ENCODE results near the gene PPP1R3F.
"Not testable (repeated sequence)": the region's sequence is repeated elsewhere in the genome, so short reads cannot be mapped to it uniquely, and the experiment has no call there.

The PPP1R3F gene

DNA sequence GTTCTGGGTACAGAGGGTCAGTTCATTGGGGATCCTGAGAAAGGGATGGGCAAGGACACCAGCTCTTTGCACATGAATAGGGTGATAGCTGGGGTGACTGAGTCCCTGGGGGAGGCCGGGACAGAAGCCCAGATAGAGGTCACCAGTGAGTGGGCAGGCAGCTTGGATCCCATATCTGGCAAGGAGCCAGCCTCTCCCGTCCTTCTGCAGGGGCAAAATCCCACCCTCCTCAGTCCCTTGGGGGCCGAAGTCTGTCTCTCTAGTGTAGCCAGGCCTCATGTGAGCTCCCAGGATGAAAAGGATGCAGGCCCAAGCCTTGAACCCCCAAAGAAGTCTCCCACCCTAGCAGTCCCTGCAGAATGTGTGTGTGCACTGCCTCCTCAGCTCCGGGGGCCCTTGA lies 17.0 kb downstream of the PPP1R3F start:
- ATAC-seq (replicated peaks; ENCODE audit: extremely low read depth, poor library complexity, severe bottlenecking) (no peak), DNase-seq (ENCODE audit: low spot score in 2 of 2) (no peak)
- H3K36me3 Mint-ChIP-seq (ENCODE audit: insufficient read depth) = peaks cover 4% of the 10 kb centered on the region
- H3K27ac Mint-ChIP-seq (ENCODE audit: low read depth) = no peak overlapping the region
- H3K9me3 Mint-ChIP-seq = no peaks in the 10 kb centered on the region
- H3K27me3 Mint-ChIP-seq = no peaks in the 10 kb centered on the region
- peaks cover 22% of the 10 kb centered on the region for H3K4me1 Mint-ChIP-seq
- no peak overlapping the region for H3K4me3 Mint-ChIP-seq

DNA sequence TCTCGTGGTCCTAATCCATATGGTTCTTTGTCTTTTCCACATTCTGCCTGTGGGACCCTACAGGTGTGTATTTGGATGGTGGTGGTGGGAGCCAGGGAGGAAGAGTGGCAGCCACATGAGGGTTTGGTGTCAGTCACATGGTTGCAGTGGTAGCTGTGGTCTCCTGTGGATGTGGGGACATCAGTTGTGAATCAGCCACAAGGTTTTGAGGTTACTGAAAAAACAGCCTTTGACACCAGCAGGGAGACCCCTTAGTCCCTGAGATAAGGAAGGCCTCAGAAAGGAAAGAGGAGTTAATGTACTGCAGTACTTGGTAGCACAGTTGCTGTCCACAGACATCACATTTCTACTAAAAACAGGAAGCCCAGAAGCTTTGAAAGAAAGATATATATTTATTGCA lies 18.1 kb downstream of the PPP1R3F start:
- H3K4me1 Mint-ChIP-seq = peaks cover 23% of the 10 kb centered on the region
- no peak overlapping the region for H3K27ac Mint-ChIP-seq (ENCODE audit: low read depth)
- no peak overlapping the region for H3K4me3 Mint-ChIP-seq
- ATAC-seq (replicated peaks; ENCODE audit: extremely low read depth, poor library complexity, severe bottlenecking) = no peak
- H3K27me3 Mint-ChIP-seq = no peaks in the 10 kb centered on the region
- no peak for DNase-seq (ENCODE audit: low spot score in 2 of 2)
- H3K9me3 Mint-ChIP-seq = no peaks in the 10 kb centered on the region
- peaks cover 4% of the 10 kb centered on the region for H3K36me3 Mint-ChIP-seq (ENCODE audit: insufficient read depth)

DNA sequence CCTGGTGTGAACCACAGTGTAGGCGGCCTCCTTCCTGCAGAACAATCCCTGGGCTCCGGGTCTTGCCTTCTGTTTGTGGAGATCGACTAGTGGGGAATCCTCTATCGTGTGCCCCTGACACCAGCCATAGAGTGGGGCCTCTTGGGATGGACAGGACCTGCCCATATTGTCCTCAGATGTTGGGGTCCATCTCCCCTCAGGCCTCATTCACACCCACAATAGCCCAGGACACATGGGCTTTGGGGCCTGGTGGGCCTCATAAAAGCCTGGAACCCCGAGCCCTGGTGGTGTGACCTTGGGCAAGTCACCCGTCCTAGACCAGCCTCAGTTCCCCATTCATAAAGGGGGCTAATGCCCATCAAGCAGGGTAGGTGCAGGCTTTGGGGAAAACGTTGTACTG lies 20.6 kb downstream of the PPP1R3F start:
- ATAC-seq (replicated peaks; ENCODE audit: extremely low read depth, poor library complexity, severe bottlenecking) (no peak), DNase-seq (ENCODE audit: low spot score in 2 of 2) (no peak)
- H3K36me3 Mint-ChIP-seq (ENCODE audit: insufficient read depth) = no peaks in the 10 kb centered on the region
- H3K27me3 Mint-ChIP-seq = no peaks in the 10 kb centered on the region
- H3K4me3 Mint-ChIP-seq = no peak overlapping the region
- peaks cover 23% of the 10 kb centered on the region for H3K4me1 Mint-ChIP-seq
- H3K27ac Mint-ChIP-seq (ENCODE audit: low read depth) = no peak overlapping the region
- no peaks in the 10 kb centered on the region for H3K9me3 Mint-ChIP-seq

DNA sequence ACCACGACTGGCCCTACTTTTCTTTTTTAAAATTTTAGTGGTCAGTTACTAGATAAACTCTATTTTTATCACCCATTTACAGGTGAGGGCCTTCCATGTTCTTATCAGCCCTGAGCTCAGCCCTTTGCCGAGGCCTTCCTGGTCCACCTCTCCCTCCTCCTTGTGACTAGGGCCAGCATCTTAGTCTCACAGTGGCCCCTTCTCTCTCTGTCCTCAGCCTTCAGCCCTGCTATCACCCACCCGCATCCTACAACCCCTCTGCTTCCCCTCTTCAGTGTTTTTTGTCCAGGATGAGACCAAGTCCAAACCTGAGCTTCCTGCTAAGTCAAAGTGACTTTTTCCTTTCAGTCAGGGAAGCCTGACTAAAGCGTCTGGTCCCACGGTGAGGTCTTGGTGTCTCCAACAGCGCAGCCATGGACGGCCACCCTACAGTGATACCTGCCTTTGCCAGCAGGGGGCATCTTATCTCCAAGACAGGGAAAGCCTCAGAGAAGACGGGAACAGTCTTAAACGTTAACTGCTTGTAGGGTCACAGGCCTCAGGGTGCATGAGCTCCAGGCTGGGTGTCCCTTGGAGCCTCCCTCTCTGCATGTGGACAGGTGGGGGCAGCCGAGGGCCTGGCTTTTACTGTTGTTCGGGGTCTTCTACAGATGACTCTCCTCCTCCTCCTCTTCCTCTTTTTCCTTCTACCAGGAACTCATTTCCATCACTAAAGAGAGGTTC lies 22.2 kb downstream of the PPP1R3F start:
- H3K4me1 Mint-ChIP-seq = peaks cover 23% of the 10 kb centered on the region
- no peaks in the 10 kb centered on the region for H3K9me3 Mint-ChIP-seq
- H3K27ac Mint-ChIP-seq (ENCODE audit: low read depth) = peak overlapping the region; percentile 68
- DNase-seq (ENCODE audit: low spot score in 2 of 2) (peak; percentile 57), ATAC-seq (replicated peaks; ENCODE audit: extremely low read depth, poor library complexity, severe bottlenecking) (peak; percentile 64)
- no peaks in the 10 kb centered on the region for H3K27me3 Mint-ChIP-seq
- H3K36me3 Mint-ChIP-seq (ENCODE audit: insufficient read depth) = no peaks in the 10 kb centered on the region
- H3K4me3 Mint-ChIP-seq = no peak overlapping the region

DNA sequence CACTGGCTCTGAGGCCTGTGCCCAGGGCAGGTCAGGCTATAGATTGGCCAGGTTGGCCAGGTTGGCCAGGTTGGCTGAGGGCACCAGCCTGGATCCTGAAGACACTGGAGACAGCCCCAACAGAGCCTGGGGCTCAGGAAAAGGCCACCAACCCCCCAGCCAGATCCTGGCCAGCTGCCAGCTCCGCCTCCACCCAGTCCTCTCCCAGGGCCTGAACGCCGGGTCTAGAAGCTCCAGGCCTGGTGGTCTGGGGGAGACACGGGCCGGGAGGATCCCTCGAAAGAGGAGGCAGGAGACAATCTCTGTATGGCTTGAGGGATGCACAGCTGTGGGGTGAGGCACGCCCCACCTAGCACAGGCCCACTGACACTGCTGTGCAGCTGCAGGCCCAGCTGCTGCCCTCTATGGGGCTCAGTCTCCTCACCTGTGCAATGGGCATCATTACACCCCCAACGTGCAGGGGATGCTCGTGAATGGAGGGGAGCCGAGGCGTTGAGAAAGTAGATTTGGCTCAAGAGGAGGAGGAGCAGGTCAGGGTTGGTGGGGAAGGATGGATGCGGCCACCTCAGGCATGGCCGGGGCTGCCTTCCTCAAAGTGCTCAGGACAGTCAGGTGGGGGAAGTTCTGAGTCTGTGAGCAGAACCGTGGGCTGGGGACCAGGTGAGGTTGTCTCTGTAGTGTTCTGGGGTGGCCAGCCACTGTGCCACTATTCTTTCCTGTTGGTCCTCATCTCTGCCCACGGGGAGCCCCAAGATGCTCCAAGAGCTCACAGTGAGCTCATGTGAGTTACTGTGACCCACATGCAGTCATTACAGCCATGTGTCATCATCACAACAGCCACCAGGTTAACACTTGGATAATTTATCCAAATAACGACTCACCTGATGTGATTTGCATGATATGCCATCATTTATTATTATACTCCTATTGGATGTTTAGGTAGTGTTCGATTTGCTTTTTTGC lies 23.1 kb downstream of the PPP1R3F start:
- no peaks in the 10 kb centered on the region for H3K27me3 Mint-ChIP-seq
- H3K4me1 Mint-ChIP-seq = peaks cover 19% of the 10 kb centered on the region
- no peaks in the 10 kb centered on the region for H3K9me3 Mint-ChIP-seq
- ATAC-seq (replicated peaks; ENCODE audit: extremely low read depth, poor library complexity, severe bottlenecking) = no peak
- no peaks in the 10 kb centered on the region for H3K36me3 Mint-ChIP-seq (ENCODE audit: insufficient read depth)
- no peak overlapping the region for H3K4me3 Mint-ChIP-seq
- no peak for DNase-seq (ENCODE audit: low spot score in 2 of 2)
- H3K27ac Mint-ChIP-seq (ENCODE audit: low read depth) = peak overlapping the region; percentile 68

DNA sequence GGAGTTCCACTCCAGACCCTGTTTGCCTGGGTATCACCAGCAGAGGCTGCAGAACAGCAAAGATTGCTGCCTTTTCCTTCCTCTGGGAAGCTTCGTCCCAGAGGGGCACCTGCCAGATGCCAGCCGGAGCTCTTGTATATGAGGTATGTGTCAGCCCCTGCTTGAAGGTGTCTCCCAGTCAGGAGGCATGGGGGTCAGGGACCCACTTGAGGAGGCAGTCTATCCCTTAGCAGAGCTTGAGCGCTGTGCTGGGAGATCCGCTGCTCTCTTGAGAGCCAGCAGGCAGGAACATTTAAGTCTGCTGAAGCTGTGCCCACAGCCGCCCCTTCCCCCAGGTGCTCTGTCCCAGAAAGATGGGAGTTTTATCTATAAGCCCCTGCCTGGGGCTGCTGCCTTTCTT lies 29.7 kb downstream of the PPP1R3F start:
- not testable (repeated sequence) for ATAC-seq (replicated peaks; ENCODE audit: extremely low read depth, poor library complexity, severe bottlenecking); H3K27ac Mint-ChIP-seq (ENCODE audit: low read depth); H3K9me3 Mint-ChIP-seq

DNA sequence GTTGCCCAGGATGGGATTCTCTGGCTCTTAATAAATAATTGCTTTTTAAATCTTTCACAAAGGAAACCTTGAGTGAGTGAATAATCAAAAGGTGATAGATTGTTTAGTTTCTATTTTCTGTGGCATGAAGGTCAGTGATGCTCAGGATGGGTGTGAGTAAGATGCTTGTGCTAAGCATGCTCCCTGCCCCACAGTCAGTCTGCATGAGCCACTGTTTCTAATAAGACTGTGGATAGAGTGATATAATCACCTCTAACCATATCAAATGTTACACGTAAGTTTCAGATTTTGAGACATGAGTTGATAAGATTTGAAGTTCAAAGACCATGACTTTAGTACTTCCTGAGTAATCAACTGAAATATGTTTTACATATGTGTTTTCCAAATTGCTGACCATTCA lies 31.1 kb downstream of the PPP1R3F start:
- H3K27ac Mint-ChIP-seq (ENCODE audit: low read depth) = no peak overlapping the region

More for the DNA sequence above, 29.7 kb downstream of the PPP1R3F start:
- H3K4me1 Mint-ChIP-seq; H3K36me3 Mint-ChIP-seq (ENCODE audit: insufficient read depth); H3K27me3 Mint-ChIP-seq; H3K4me3 Mint-ChIP-seq; DNase-seq (ENCODE audit: low spot score in 2 of 2): not testable (repeated sequence)

DNA sequence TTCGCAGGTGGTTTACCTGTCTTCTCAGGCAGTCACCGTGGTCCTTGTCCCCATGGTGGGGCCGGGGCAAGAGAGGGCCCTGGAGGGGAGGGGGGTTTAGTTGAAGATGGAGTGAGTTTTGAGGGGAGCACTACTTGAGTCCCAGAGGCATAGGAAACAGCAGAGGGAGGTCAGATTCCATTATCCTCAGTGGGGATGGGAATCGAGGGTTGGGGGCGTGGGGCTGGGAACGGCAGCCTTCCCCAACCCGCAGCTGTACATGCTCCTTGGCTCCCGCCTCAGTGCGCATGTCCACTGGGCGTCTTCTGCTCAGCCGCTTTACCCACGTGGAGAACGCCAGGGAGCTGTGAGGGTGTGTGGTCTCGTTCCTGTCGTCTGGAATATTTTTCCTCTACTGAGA lies 33.8 kb downstream of the PPP1R3F start, which contains the start of gene GAGE10:
Gene GAGE10, plus strand, starts transcription at position 301 of the 400 bp plus-strand sequence. CDS start 1,214 bp downstream, outside the sequence.
- no peak for ATAC-seq (replicated peaks; ENCODE audit: extremely low read depth, poor library complexity, severe bottlenecking)
- no peaks in the 10 kb centered on the region for H3K27me3 Mint-ChIP-seq
- H3K4me1 Mint-ChIP-seq = no peaks in the 10 kb centered on the region
- no peaks in the 10 kb centered on the region for H3K9me3 Mint-ChIP-seq
- no peak for DNase-seq (ENCODE audit: low spot score in 2 of 2)
- no peak within 1 kb of the TSS for H3K4me3 Mint-ChIP-seq
- no peak within 1 kb of the TSS for H3K27ac Mint-ChIP-seq (ENCODE audit: low read depth)
- H3K36me3 Mint-ChIP-seq (ENCODE audit: insufficient read depth) = peaks cover 2% of the 10 kb centered on the region

More for the DNA sequence above, 31.1 kb downstream of the PPP1R3F start:
- peaks cover 2% of the 10 kb centered on the region for H3K36me3 Mint-ChIP-seq (ENCODE audit: insufficient read depth)
- H3K9me3 Mint-ChIP-seq = no peaks in the 10 kb centered on the region
- H3K27me3 Mint-ChIP-seq = no peaks in the 10 kb centered on the region
- no peaks in the 10 kb centered on the region for H3K4me1 Mint-ChIP-seq
- H3K4me3 Mint-ChIP-seq = no peak overlapping the region
- ATAC-seq (replicated peaks; ENCODE audit: extremely low read depth, poor library complexity, severe bottlenecking) (no peak), DNase-seq (ENCODE audit: low spot score in 2 of 2) (no peak)

DNA sequence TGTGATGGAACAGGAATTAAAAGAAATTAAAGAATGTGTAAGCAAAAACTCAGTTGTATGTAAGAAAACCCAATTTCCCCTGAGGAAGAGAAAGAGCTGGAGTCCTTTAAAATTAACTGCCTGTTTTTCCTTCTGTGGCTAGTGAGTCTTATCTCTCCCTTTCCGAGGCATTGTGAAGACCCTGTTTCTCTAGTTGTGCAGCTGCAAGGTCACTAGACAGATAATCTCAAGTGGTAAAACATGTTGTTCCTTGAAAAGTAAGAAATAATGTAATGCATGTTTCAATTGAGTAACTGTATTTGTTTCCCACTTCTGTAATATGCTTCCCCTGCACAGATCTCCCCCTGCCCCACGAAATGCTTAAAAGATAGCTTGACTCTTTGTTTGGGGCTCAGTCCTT lies 38.2 kb downstream of the PPP1R3F start:
- not testable (repeated sequence) for H3K27me3 Mint-ChIP-seq; ATAC-seq (replicated peaks; ENCODE audit: extremely low read depth, poor library complexity, severe bottlenecking); DNase-seq (ENCODE audit: low spot score in 2 of 2); H3K36me3 Mint-ChIP-seq (ENCODE audit: insufficient read depth); H3K9me3 Mint-ChIP-seq
- Mint-ChIP-seq H3K4me3 (peak overlapping the region; percentile 75), H3K27ac (ENCODE audit: low read depth) (peak overlapping the region; percentile 89), H3K4me1 (peaks cover 21% of the 10 kb centered on the region)

DNA sequence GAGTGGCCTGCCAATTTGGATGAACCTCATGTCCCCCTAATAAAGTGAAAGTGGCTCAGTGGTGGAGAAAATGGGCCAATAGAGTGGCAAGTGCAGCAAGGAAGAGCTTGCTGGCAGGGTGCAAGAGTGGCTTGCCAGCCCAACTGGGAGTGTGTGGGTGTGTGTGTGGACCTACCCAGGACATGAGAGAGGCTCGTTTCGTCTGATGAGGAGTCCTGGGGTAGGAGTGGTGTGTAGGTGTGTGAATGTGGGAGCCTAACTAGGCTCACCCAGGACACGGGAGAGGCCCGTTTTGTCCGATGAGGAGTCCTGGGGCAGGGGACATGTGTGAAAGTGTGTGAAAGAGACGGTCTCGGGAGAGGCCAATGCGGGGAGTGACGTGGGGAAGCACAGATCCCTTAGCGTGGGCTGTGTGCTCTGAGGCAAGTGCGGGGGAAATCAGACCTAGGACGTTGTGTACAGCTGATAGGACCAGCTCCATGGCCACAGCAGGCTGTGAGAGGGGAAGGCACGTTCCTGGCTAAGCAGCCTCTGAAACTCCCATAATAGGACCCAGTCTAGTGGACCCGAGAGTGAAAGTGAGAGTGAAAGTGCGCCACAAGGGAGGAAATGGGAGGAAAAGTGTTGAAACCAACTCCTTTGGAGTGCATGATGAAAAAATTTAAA lies 39.1 kb downstream of the PPP1R3F start:
- no peaks in the 10 kb centered on the region for H3K27me3 Mint-ChIP-seq
- H3K4me1 Mint-ChIP-seq = peaks cover 21% of the 10 kb centered on the region
- H3K36me3 Mint-ChIP-seq (ENCODE audit: insufficient read depth) = peaks cover 7% of the 10 kb centered on the region
- H3K27ac Mint-ChIP-seq (ENCODE audit: low read depth) = peak overlapping the region; percentile 89
- H3K9me3 Mint-ChIP-seq = no peaks in the 10 kb centered on the region
- peak; percentile 52 for ATAC-seq (replicated peaks; ENCODE audit: extremely low read depth, poor library complexity, severe bottlenecking)
- DNase-seq (ENCODE audit: low spot score in 2 of 2) = no peak
- peak overlapping the region; percentile 75 for H3K4me3 Mint-ChIP-seq

DNA sequence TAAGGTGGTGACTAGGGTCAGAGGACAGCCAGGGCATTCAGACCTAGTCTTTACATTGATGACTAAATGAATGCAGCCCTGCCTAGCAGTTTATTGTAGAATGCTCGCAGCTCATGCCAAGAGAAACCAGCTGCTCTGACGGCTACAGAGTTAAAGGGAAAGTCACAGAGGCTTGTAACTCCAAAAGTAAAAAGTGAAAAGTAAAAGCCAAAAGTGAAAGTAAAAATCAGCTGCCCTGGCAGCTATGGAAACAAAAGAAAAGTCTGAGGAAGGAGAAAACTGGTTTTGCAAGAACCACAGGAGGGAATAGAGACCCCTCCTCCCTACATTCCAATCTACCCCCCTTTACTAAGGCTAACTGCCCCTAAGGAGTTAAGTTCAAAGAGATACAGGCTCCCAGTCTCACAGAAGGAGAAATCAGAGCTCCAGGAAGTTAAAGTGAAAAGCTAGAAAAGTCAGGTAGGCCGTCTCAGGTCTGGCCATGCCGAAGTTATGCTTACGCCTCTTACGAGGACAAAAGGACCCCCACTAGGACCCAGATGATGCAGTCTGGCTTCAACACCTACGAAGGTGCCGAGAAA lies 39.9 kb downstream of the PPP1R3F start:
- DNase-seq (ENCODE audit: low spot score in 2 of 2) (no peak), ATAC-seq (replicated peaks; ENCODE audit: extremely low read depth, poor library complexity, severe bottlenecking) (peak; percentile 77)
- H3K4me3 Mint-ChIP-seq = peak overlapping the region; percentile 75
- peak overlapping the region; percentile 89 for H3K27ac Mint-ChIP-seq (ENCODE audit: low read depth)
- peaks cover 7% of the 10 kb centered on the region for H3K36me3 Mint-ChIP-seq (ENCODE audit: insufficient read depth)
- H3K27me3 Mint-ChIP-seq = no peaks in the 10 kb centered on the region
- H3K9me3 Mint-ChIP-seq = no peaks in the 10 kb centered on the region
- peaks cover 21% of the 10 kb centered on the region for H3K4me1 Mint-ChIP-seq

DNA sequence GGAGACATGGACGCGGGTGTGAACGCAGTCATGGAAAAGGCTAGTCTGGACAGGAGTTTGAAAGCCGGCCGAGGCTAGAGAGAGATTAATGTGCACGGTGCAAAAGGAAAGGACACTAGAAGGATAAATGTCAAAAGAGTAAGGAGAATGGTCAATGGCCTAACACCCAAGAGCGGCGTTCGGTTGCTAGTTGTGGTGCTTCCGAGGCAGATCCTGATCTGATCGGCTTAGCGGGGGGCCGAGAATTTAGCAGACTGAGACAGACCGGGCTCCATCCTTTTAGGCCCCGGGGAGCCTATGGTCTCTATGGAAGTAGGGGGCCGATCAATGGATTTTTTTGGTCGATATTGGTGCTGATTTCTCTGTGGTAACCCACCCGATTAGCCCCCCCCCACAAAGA lies 40.8 kb downstream of the PPP1R3F start:
- H3K27ac Mint-ChIP-seq (ENCODE audit: low read depth) = peak overlapping the region; percentile 89

More for the DNA sequence above, 40.8 kb downstream of the PPP1R3F start:
- Mint-ChIP-seq H3K4me3 (peak overlapping the region; percentile 75), H3K36me3 (ENCODE audit: insufficient read depth) (peaks cover 7% of the 10 kb centered on the region), H3K4me1 (peaks cover 21% of the 10 kb centered on the region), H3K9me3 (no peaks in the 10 kb centered on the region), H3K27me3 (no peaks in the 10 kb centered on the region)
- no peak for DNase-seq (ENCODE audit: low spot score in 2 of 2)
- no peak for ATAC-seq (replicated peaks; ENCODE audit: extremely low read depth, poor library complexity, severe bottlenecking)
